Measurements from ENCODE around the gene PSME3IP1. TPM values are rescaled to one million over a fixed set of nuclear protein-coding genes. Genes with fewer than 3 reads are reported as not detected.
"Not testable (repeated sequence)": the region's sequence is repeated elsewhere in the genome, so short reads cannot be mapped to it uniquely, and the experiment has no call there.

The PSME3IP1 gene
- polyA plus RNA-seq, 1 donor: 99.4 TPM

DNA sequence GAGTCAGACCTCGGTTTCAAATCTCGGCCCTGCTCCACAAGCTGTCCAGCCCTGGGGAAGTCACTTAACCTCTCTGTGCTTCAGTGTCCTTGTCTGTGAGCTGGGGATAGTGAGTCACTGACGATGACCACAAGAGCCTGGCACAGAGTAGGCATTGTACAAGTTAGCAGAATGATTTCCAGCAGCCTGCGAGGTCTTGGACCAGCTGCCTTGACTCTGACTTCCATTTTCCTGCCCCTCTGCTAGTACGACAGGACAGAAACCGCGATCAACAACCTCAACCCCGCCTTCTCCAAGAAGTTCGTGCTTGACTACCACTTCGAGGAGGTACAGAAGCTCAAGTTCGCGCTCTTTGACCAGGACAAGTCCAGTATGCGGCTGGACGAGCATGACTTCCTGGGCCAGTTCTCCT is 72.8 kb downstream of the PSME3IP1 start:
- Histone ChIP-seq H3K36me3 (ENCODE audit: control insufficient read depth, insufficient read depth, low read length) (peaks cover 14% of the 10 kb centered on the region), H3K4me1 (ENCODE audit: control insufficient read depth, insufficient read depth, low read length) (no peaks in the 10 kb centered on the region), H3K27me3 (ENCODE audit: control insufficient read depth, insufficient read depth, low read length) (no peaks in the 10 kb centered on the region), H3K9me3 (ENCODE audit: control insufficient read depth, low read depth, low read length) (no peaks in the 10 kb centered on the region), H3K27ac (ENCODE audit: low read length) (no peak overlapping the region), H3K4me3 (ENCODE audit: low read length) (no peak overlapping the region)
- no peak for DNase-seq
- WGBS (ENCODE audit: insufficient coverage, low lambda C conversion rate): no CpG with 5 or more reads among the region's 14 CpGs

DNA sequence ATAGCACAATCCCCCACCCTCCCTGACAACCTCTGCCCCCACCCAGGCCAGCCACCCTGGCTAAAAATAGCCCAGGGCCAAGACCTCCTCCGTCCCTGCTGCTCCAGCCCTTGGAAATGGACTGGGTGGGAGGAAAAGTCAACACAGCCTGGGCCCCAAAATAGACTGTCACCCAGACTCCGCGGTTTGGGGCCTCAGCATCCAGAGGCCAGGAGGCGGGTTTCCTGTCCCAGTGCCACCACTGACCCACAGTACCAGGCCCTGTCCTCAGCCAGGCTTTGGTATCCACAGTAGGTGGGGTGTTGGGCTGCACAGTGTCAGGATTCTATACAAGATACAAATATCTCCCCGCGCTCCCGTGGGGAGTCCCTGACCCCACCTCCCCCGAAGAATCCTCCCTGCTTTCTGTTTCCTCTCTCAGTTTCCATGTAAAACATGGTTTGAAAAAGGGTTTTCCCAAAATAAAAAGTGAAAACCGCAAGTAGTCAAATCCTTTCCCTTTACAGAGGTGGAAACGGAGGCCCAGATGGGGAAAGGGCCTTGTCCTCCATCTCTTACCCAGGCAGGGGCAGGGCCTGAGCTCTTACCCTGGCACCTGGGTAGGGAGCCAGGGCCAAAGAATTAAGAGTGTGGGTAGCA is 73.3 kb downstream of the PSME3IP1 start:
- no CpG with 5 or more reads among the region's 10 CpGs for WGBS (ENCODE audit: insufficient coverage, low lambda C conversion rate)
- H3K36me3 ChIP-seq (ENCODE audit: control insufficient read depth, insufficient read depth, low read length): peaks cover 11% of the 10 kb centered on the region
- no peaks in the 10 kb centered on the region for H3K4me1 ChIP-seq (ENCODE audit: control insufficient read depth, insufficient read depth, low read length)
- H3K27ac ChIP-seq (ENCODE audit: low read length): no peak overlapping the region
- no peaks in the 10 kb centered on the region for H3K27me3 ChIP-seq (ENCODE audit: control insufficient read depth, insufficient read depth, low read length)
- no peak for DNase-seq
- no peaks in the 10 kb centered on the region for H3K9me3 ChIP-seq (ENCODE audit: control insufficient read depth, low read depth, low read length)
- no peak overlapping the region for H3K4me3 ChIP-seq (ENCODE audit: low read length)

DNA sequence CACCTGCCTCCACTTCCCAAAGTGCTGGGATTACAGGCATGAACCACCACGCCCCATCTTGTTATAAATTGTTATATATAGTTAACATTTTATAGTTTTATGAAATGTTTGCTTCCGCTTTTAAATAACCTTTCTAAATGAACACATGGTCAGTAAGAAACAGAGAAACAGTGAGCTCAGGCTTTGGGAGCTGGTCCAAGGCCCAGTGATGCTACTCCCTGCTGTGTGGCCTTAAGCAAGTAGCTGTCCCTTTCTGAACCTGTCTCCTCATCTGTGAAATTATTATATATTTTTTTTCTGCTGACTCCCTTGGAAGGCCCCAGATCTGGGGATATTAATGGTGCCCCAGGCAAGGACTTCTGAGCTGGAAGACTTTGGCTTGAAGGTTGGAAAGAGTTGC is 74.4 kb downstream of the PSME3IP1 start:
- Histone ChIP-seq H3K36me3 (ENCODE audit: control insufficient read depth, insufficient read depth, low read length) (peaks cover 6% of the 10 kb centered on the region), H3K4me3 (ENCODE audit: low read length) (no peak overlapping the region), H3K27ac (ENCODE audit: low read length) (no peak overlapping the region), H3K4me1 (ENCODE audit: control insufficient read depth, insufficient read depth, low read length) (no peaks in the 10 kb centered on the region), H3K9me3 (ENCODE audit: control insufficient read depth, low read depth, low read length) (no peaks in the 10 kb centered on the region), H3K27me3 (ENCODE audit: control insufficient read depth, insufficient read depth, low read length) (no peaks in the 10 kb centered on the region)
- no peak for DNase-seq
- no CpG with 5 or more reads among the region's 2 CpGs for WGBS (ENCODE audit: insufficient coverage, low lambda C conversion rate)

DNA sequence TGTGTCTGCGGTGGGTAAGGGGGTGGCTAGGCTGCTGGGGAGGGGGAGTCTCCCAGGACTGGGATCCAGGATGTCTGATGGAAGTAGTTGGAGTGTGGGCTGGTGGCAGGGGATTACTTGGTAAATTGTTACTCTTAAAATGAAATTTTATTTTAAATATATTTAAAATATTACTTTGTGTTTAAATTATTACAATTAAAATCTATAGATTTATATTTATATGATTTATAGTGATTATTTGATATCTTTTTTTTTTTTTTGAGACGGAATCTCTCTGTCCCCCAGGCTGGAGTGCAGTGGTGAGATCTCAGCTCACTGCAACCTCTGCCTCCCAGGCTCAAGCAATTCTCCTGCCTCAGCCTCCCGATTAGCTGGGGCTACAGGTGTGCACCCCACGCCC is 74.9 kb downstream of the PSME3IP1 start:
- DNase-seq: no peak
- no peaks in the 10 kb centered on the region for H3K9me3 ChIP-seq (ENCODE audit: control insufficient read depth, low read depth, low read length)
- H3K4me1 ChIP-seq (ENCODE audit: control insufficient read depth, insufficient read depth, low read length): no peaks in the 10 kb centered on the region
- no CpG with 5 or more reads among the region's 4 CpGs for WGBS (ENCODE audit: insufficient coverage, low lambda C conversion rate)
- peaks cover 4% of the 10 kb centered on the region for H3K36me3 ChIP-seq (ENCODE audit: control insufficient read depth, insufficient read depth, low read length)
- H3K4me3 ChIP-seq (ENCODE audit: low read length): no peak overlapping the region
- no peak overlapping the region for H3K27ac ChIP-seq (ENCODE audit: low read length)
- no peaks in the 10 kb centered on the region for H3K27me3 ChIP-seq (ENCODE audit: control insufficient read depth, insufficient read depth, low read length)

DNA sequence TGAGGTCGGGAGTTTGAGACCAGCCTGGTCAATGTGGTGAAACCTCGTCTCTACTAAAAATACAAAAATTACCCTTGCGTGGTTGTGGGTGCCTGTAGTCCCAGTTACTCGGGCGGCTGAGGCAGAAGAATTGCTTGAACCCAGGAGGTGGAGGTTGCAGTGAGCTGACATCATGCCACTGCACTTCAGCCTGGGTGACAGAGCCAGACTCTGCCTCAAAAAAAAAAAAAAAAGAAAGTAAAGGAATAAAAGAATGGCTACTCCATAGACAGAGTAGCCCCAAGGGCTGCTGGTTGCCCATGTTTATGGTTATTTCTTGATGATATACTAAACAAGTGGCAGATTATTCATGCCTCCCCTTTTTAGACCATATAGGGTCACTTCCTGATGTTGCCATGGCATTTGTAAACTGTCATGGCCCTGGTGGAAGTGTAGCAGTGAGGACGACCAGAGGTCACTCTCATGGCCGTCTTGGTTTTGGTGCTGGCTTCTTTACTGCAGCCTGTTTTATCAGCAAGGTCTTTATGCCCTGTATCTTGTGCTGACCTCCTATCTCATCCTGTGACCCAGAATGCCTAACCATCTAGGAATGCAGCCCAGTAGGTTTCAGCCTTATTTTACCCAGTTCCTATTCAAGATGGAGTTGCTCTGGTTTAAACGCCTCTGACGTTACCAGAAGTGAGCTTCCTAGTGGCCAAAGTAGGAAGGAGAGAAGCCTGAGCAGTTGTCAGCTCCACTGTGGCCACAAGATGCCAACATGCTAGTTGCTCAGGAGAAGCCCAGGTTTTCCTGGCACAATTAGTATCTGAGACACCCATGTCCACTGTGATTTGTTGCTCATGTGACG is 76.4 kb downstream of the PSME3IP1 start:
- not testable (repeated sequence) for H3K9me3 ChIP-seq (ENCODE audit: control insufficient read depth, low read depth, low read length); H3K4me1 ChIP-seq (ENCODE audit: control insufficient read depth, insufficient read depth, low read length); H3K27me3 ChIP-seq (ENCODE audit: control insufficient read depth, insufficient read depth, low read length); H3K36me3 ChIP-seq (ENCODE audit: control insufficient read depth, insufficient read depth, low read length); H3K27ac ChIP-seq (ENCODE audit: low read length); H3K4me3 ChIP-seq (ENCODE audit: low read length); DNase-seq
- 80% methylated on average over 1 of the region's 10 CpGs for WGBS (ENCODE audit: insufficient coverage, low lambda C conversion rate)

DNA sequence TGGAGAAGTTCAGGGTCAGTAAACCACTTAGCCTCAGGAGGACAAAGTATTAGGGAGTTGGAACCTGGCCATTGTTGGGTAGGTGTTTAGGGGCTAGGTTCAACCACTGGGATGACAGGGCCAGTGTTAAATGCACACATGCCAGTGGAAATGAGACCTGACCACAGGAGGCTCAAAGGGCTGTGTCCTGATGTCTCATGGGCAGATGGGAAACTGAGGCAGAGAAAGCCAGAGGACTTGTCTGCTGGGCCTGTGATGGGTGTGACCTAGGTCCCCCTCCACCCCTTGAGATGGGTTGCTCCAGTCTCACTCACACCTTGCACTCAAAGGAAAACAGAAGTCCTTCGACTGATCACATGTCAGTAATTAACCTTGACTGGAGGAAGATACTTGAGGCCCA is 77.4 kb downstream of the PSME3IP1 start:
- H3K27ac ChIP-seq (ENCODE audit: low read length): no peak overlapping the region
- WGBS (ENCODE audit: insufficient coverage, low lambda C conversion rate): no CpG with 5 or more reads among the region's 1 CpG
- H3K36me3 ChIP-seq (ENCODE audit: control insufficient read depth, insufficient read depth, low read length): no peaks in the 10 kb centered on the region
- H3K27me3 ChIP-seq (ENCODE audit: control insufficient read depth, insufficient read depth, low read length): no peaks in the 10 kb centered on the region
- peak in 1 of 2 donors; percentile 44 for DNase-seq
- no peak overlapping the region for H3K4me3 ChIP-seq (ENCODE audit: low read length)
- no peaks in the 10 kb centered on the region for H3K4me1 ChIP-seq (ENCODE audit: control insufficient read depth, insufficient read depth, low read length)
- H3K9me3 ChIP-seq (ENCODE audit: control insufficient read depth, low read depth, low read length): no peaks in the 10 kb centered on the region

DNA sequence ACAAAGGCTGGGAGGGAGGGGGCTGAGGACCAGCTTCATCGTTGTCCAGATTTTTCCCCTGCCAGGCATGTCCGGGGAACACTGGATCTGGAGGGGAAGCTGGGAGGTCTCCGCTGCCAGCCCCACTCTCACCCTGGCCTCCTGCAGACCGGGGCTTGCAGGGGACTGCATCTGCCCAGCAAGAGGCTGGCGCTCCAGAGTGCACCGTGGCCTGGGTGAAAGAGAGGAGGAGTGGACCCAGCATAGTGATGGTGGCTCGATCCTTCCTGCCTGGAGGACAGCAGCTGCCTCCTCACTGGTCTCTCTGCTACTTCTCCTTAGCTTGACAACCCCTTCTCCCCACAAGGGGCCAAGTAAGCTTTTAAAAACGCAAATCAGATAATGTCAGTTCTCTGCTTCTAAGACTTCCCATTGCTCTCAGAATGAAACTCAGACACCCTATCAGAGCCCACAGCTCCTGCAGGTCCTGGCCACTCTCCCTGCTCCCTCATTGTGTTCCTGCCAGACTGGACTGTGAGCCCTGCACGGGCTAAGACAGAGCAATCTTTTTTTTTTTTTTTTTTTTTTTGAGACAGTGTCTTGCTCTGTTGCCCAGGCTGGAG is 78.4 kb downstream of the PSME3IP1 start:
- no peak for DNase-seq
- no peak overlapping the region for H3K4me3 ChIP-seq (ENCODE audit: low read length)
- WGBS (ENCODE audit: insufficient coverage, low lambda C conversion rate): no CpG with 5 or more reads among the region's 9 CpGs
- H3K4me1 ChIP-seq (ENCODE audit: control insufficient read depth, insufficient read depth, low read length): no peaks in the 10 kb centered on the region
- H3K9me3 ChIP-seq (ENCODE audit: control insufficient read depth, low read depth, low read length): no peaks in the 10 kb centered on the region
- H3K27ac ChIP-seq (ENCODE audit: low read length): no peak overlapping the region
- no peaks in the 10 kb centered on the region for H3K27me3 ChIP-seq (ENCODE audit: control insufficient read depth, insufficient read depth, low read length)
- H3K36me3 ChIP-seq (ENCODE audit: control insufficient read depth, insufficient read depth, low read length): no peaks in the 10 kb centered on the region

DNA sequence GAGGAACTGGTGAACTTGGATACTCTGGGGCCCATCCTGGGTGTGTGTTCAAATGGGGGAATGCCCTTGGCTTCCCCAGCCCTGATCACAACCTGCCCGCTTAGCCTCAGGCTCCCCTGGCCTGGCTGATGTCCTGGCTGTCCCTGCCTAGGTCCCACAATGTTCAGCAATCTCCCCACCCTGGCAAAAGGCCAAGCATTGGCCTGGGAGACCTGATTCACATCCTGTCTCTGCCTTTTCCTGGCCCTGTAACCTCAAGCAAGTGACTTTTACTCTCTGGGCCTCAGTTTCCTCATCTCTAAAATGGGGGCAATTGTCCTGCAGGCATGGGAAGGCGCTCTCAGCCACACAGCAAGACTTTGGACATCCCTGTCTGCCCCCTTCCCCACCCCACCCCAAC is 79.1 kb downstream of the PSME3IP1 start:
- no peaks in the 10 kb centered on the region for H3K36me3 ChIP-seq (ENCODE audit: control insufficient read depth, insufficient read depth, low read length)
- no peak for DNase-seq
- H3K27ac ChIP-seq (ENCODE audit: low read length): no peak overlapping the region
- no peaks in the 10 kb centered on the region for H3K27me3 ChIP-seq (ENCODE audit: control insufficient read depth, insufficient read depth, low read length)
- WGBS (ENCODE audit: insufficient coverage, low lambda C conversion rate): no CpG with 5 or more reads among the region's 2 CpGs
- H3K4me3 ChIP-seq (ENCODE audit: low read length): no peak overlapping the region
- H3K4me1 ChIP-seq (ENCODE audit: control insufficient read depth, insufficient read depth, low read length): no peaks in the 10 kb centered on the region
- no peaks in the 10 kb centered on the region for H3K9me3 ChIP-seq (ENCODE audit: control insufficient read depth, low read depth, low read length)

DNA sequence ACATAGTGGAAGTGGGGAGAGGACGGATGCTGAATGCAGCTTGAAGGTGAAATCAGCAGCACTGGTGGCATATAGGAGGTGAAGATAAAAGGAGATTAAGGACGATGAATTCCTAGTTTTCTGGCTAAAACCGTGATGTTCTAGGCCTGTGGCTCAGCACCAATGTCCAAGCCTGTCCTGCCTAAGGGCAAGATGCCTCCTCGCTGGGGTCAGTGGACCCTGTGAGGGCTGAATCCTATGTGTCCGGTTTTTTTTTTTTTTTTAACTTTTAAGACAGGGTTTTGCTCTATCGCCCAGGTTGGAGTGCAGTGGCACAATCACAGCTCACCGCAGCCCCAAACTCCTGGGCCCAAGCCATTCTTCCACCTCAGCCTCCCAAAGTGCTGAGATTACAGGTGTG is 80.7 kb downstream of the PSME3IP1 start:
- whole genome bisulfite sequencing (ENCODE audit: insufficient coverage, low lambda C conversion rate): 100% methylated on average over 1 of the region's 7 CpGs
- H3K4me1 ChIP-seq (ENCODE audit: control insufficient read depth, insufficient read depth, low read length): no peaks in the 10 kb centered on the region
- H3K27me3 ChIP-seq (ENCODE audit: control insufficient read depth, insufficient read depth, low read length): no peaks in the 10 kb centered on the region
- no peaks in the 10 kb centered on the region for H3K9me3 ChIP-seq (ENCODE audit: control insufficient read depth, low read depth, low read length)
- no peaks in the 10 kb centered on the region for H3K36me3 ChIP-seq (ENCODE audit: control insufficient read depth, insufficient read depth, low read length)
- no peak overlapping the region for H3K27ac ChIP-seq (ENCODE audit: low read length)
- no peak overlapping the region for H3K4me3 ChIP-seq (ENCODE audit: low read length)
- no peak for DNase-seq

DNA sequence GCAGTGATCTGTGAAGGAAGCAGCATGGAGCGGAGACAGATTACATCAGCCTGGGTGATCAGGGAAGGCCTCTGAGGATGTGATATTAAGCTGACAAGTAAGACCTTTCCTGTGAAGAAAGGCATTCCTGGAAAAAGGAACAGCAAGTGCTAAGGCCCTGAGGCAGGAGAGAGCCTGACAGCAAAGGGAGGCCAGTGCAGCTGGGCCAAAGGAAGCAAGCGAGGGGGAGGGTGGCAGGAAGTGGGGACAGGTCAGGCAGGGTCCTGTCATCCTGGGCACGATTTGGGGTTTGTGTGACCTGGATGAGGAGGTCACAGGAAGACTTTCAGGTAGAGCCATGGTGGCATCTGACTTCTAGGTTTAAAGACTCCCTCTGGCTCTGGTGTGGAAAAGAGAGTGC is 81.1 kb downstream of the PSME3IP1 start:
- Histone ChIP-seq H3K27ac (ENCODE audit: low read length) (no peak overlapping the region), H3K4me1 (ENCODE audit: control insufficient read depth, insufficient read depth, low read length) (no peaks in the 10 kb centered on the region), H3K4me3 (ENCODE audit: low read length) (no peak overlapping the region), H3K9me3 (ENCODE audit: control insufficient read depth, low read depth, low read length) (no peaks in the 10 kb centered on the region), H3K27me3 (ENCODE audit: control insufficient read depth, insufficient read depth, low read length) (no peaks in the 10 kb centered on the region), H3K36me3 (ENCODE audit: control insufficient read depth, insufficient read depth, low read length) (no peaks in the 10 kb centered on the region)
- no peak for DNase-seq
- WGBS (ENCODE audit: insufficient coverage, low lambda C conversion rate): 100% methylated on average over 1 of the region's 3 CpGs

All from large intestine (tissue), 3 donors.